ENCODE results near the gene ARID4B. TPM values are rescaled to one million over a fixed set of nuclear protein-coding genes. Genes with fewer than 3 reads are reported as not detected.

ARID4B gene
- total and polyA plus RNA-seq, 2 donors (not counting 3 experiments of a cell fraction or from before 2014, with no cell fraction given) = 6.7 to 40.7 TPM

- Histone ChIP-seq H3K79me2 (ENCODE audit: control insufficient read depth, insufficient read depth, low read length) (peaks cover 82% of the 10 kb centered on the region), H3K9me3 (replicated peaks; ENCODE audit: control insufficient read depth, insufficient read depth, low read length) (no peaks in the 10 kb centered on the region), H4K20me1 (replicated peaks; ENCODE audit: control insufficient read depth, extremely low read depth, insufficient read depth, low read length) (peaks cover 15% of the 10 kb centered on the region), H2AFZ (ENCODE audit: low read depth, low read length) (no peak overlapping the region), H3K4me2 (ENCODE audit: insufficient read depth, low read length) (no peak overlapping the region), H3K4me1 (ENCODE audit: control insufficient read depth, extremely low read depth, insufficient read depth, low read length) (no peaks in the 10 kb centered on the region), H3K27ac (ENCODE audit: insufficient read depth, low read depth, low read length) (no peak overlapping the region), H3K9ac (replicated peaks; ENCODE audit: extremely low read depth, insufficient read depth, low read length) (no peak overlapping the region), H3K36me3 (ENCODE audit: control insufficient read depth in 2 of 2, extremely low read depth in 1 of 2, insufficient read depth in 2 of 2, low read length in 2 of 2) (no peaks in the 10 kb centered on the region), H3K4me3 (replicated peaks in 1 of 3; ENCODE audit: insufficient read depth in 1 of 3, low read depth in 1 of 3, low read length in 3 of 3) (no peak overlapping the region), H3K9me1 (replicated peaks; ENCODE audit: control insufficient read depth, extremely low read depth, insufficient read depth, low read length) (no peaks in the 10 kb centered on the region), H3K27me3 (ENCODE audit: control insufficient read depth in 2 of 2, insufficient read depth in 2 of 2, low read length in 2 of 2) (no peaks in the 10 kb centered on the region)
- no TSS peak for BruUV-seq (replicated peaks)
- POLR2A ChIA-PET = no interaction called here
- dilution Hi-C loops (cut with MboI; ENCODE audit: extremely low pct_ligation_motif_present, low sequenced_read_pairs) (no loop called here), intact Hi-C loops (cut with micrococcal nuclease) (no loop called here)
- CTCF ChIA-PET = interaction anchor here (1.1 kb wide), 1 partner anchor 26 kb away, joined by 4 read pairs; no protein-coding TSS in a partner anchor
- no peak for FAIRE-seq
- TF ChIP-seq CTCF (IDR thresholded peaks at IDR 0.05; ENCODE audit: extremely low read depth in 1 of 2, insufficient read depth in 1 of 2, low read depth in 1 of 2, low read length in 2 of 2) = no peak
- TF ChIP-seq FOS (IDR thresholded peaks at IDR 0.05; ENCODE audit: borderline replicate concordance, insufficient read depth, low read length) = no peak
- no peak for TF ChIP-seq MAX (IDR thresholded peaks at IDR 0.05; ENCODE audit: insufficient read depth, insufficient read length)
- no peak for TF ChIP-seq GATA2 (IDR thresholded peaks at IDR 0.05; ENCODE audit: insufficient read depth, insufficient read length, low read depth, low read length)
- TF ChIP-seq POLR2AphosphoS5 (IDR thresholded peaks at IDR 0.05; ENCODE audit: insufficient read depth, low read depth, low read length) = no peak
- TF ChIP-seq MYC (IDR thresholded peaks at IDR 0.05; ENCODE audit: low read depth, low read length) = no peak
- TF ChIP-seq EZH2 (IDR thresholded peaks at IDR 0.05; ENCODE audit: borderline replicate concordance, low read depth, low read length, severe bottlenecking) = no peak
- no peak for TF ChIP-seq JUN (IDR thresholded peaks at IDR 0.05; ENCODE audit: borderline replicate concordance, insufficient read depth, insufficient read length, low read depth)
- no peak for TF ChIP-seq POLR2A (IDR thresholded peaks at IDR 0.05; ENCODE audit: low read depth, low read length)
- DNase-seq (ENCODE audit: low read depth, low spot score) = no peak
These were observed 55.1 kb downstream of the ARID4B start for GRCh38 chr1:235272851-235273250.
